ENCODE measurements around the gene NDST1.
A peak's percentile ranks its signal among the peaks of the same experiment; 100 is the strongest.

Gene NDST1

GRCh38 chr5:150489360-150490295 is 18.3 kb upstream of the NDST1 start:
- TF ChIP-seq CTCF (conservative IDR thresholded peaks at IDR 0.05; ENCODE audit: low read length), result no peak
- H3K4me3 ChIP-seq (ENCODE audit: low read length), result peak overlapping the region; percentile 86
- DNase-seq (ENCODE audit: low read depth), result peak; percentile 36

DNA sequence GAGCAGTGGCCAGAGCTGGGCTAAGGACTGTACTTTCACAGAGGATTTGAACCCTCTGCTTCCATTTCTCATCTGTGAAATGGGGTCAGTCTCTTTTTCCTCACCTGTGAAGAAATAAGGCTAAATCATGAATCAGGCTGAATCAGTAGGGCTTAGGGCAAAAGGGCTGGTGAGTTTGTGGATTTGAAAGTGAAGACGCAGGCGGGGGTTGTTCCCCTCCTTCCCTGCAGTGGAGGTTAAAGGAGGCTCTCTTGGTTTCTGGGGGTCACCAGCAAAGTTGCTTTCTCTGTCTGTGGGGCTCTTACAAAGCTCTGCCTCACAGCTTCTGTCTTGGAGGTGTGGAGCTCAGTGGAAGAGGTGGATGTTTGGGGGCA is 17.6 kb upstream of the NDST1 start:
- H3K4me3 ChIP-seq (ENCODE audit: low read length), result peak overlapping the region; percentile 20
- no peak for TF ChIP-seq CTCF (conservative IDR thresholded peaks at IDR 0.05; ENCODE audit: low read length)
- DNase-seq (ENCODE audit: low read depth), result no peak

GRCh38 chr5:150490754-150491153 is 17.2 kb upstream of the NDST1 start:
- no peak for DNase-seq (ENCODE audit: low read depth)
- H3K4me3 ChIP-seq (ENCODE audit: low read length), result peak overlapping the region; percentile 26

DNA sequence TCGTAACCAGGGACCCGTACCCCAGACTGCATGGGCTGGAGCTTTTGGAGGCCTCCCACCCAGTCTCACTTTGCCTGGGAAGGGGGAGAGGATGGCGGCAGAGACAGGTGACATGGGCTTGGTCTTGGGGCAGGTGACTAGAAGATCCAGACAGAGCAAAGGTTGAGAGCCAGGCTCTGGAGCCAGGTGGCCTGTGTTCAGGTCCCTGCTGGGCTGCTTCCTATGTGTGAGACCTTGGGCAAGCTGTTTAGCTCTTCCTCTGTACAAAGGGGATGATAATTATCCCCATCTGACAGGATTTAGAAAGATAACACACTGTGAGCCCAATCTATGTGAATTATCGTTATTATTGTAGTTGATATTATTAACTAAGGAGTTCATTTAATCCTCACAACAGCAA is 16.1 kb upstream of the NDST1 start:
- DNase-seq (ENCODE audit: low read depth), result no peak
- no peak overlapping the region for H3K4me3 ChIP-seq (ENCODE audit: low read length)
- no peak for TF ChIP-seq CTCF (conservative IDR thresholded peaks at IDR 0.05; ENCODE audit: low read length)

More at GRCh38 chr5:150490754-150491153, 17.2 kb upstream of the NDST1 start:
- TF ChIP-seq CTCF (conservative IDR thresholded peaks at IDR 0.05; ENCODE audit: low read length), result no peak

- 0 out of 2 replicates have a peak overlapping the region, but pooled peaks have one; percentile 2 for H3K4me3 ChIP-seq (ENCODE audit: low read length)
- no peak for TF ChIP-seq CTCF (conservative IDR thresholded peaks at IDR 0.05; ENCODE audit: low read length)
- DNase-seq (ENCODE audit: low read depth), result peak; percentile 84
Measured at GRCh38 chr5:150492621-150493020, 15.3 kb upstream of the NDST1 start.

- no peak overlapping the region for H3K4me3 ChIP-seq (ENCODE audit: low read length)
- no peak for DNase-seq (ENCODE audit: low read depth)
- no peak for TF ChIP-seq CTCF (conservative IDR thresholded peaks at IDR 0.05; ENCODE audit: low read length)
Measured at GRCh38 chr5:150496098-150496497, 11.8 kb upstream of the NDST1 start.

DNA sequence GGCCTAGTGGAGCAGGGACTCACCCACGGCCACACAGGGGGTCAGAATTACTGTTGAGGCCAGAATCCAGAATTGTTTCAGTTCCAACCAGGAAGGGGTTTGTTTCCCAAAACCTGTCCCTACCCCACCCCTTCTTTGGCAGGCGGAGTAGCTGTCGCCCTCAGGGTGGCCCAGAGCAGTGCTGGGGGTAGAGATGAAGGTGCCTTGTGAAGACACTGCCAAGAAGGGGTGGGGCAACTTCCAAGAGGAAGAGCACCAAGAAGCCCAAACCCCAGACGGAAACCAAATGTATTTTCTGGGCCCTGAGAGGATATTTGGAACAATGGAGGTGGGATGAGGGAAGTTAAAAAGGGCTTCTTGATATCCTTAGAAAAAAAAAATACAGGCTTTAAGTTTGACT is 11.4 kb upstream of the NDST1 start:
- TF ChIP-seq CTCF (conservative IDR thresholded peaks at IDR 0.05; ENCODE audit: low read length), result no peak
- H3K4me3 ChIP-seq (ENCODE audit: low read length), result no peak overlapping the region
- no peak for DNase-seq (ENCODE audit: low read depth)

Measured in AG10803 (cell line).